Activated T-cell treated with anti-CD3 and anti-CD28 coated beads, Interleukin-2, amount 50 U/mL, for 4 hours (primary cell): ENCODE data around the gene FOXC1. TPM values are rescaled to one million over a fixed set of nuclear protein-coding genes. Genes with fewer than 3 reads are reported as not detected.

Experiments used
- ATAC-seq, 2 donors: fragments of 200-7000 bp; cut with Tn5 transposase; one replicate each; pipeline ENCODE4 v1.10.0; 2021
- DNase-seq: peaks from one replicate; pipeline ENCODE4 v3.0.0-alpha.2; 2020
- H3K27me3 Mint-ChIP-seq: one replicate; pipeline ENCODE4 v1.8.0; 2021; ENCODE audit warnings: low read depth, mixed read lengths
- H3K36me3 Mint-ChIP-seq: one replicate; pipeline ENCODE4 v1.8.0; 2022; ENCODE audit warnings: mixed read lengths; ENCODE audit not compliant: insufficient read depth
- H3K4me1 Mint-ChIP-seq: one replicate; pipeline ENCODE4 v1.8.0; 2021; ENCODE audit warnings: low read depth, mixed read lengths
- H3K4me3 Mint-ChIP-seq: one replicate; pipeline ENCODE4 v1.8.0; 2021; ENCODE audit warnings: mild to moderate bottlenecking, moderate library complexity, mixed read lengths
- H3K9me3 Mint-ChIP-seq: one replicate; pipeline ENCODE4 v1.8.0; 2021; ENCODE audit warnings: mixed read lengths
- total RNA-seq, 3 donors: library from RNA; stranded (reverse); gene quantifications; one replicate each; pipeline ENCODE4 v1.2.1, GENCODE V29; 2021

FOXC1 gene
- total RNA-seq, 3 donors from 2014 or later: 0.05 to 0.08 (median 0.05) TPM

- no peak for ATAC-seq
- Mint-ChIP-seq H3K4me1 (peaks cover 9% of the 10 kb centered on the region), H3K9me3 (no peaks in the 10 kb centered on the region), H3K27me3 (peaks cover 63% of the 10 kb centered on the region), H3K36me3 (peaks cover 13% of the 10 kb centered on the region), H3K4me3 (no peak overlapping the region)
- no peak for DNase-seq
These were observed 8.0 kb downstream of the FOXC1 start for GRCh38 chr6:1617466-1618310.

GRCh38 chr6:1618311-1619097 lies 8.8 kb downstream of the FOXC1 start:
- Mint-ChIP-seq H3K4me3 (no peak overlapping the region), H3K9me3 (no peaks in the 10 kb centered on the region), H3K27me3 (peaks cover 61% of the 10 kb centered on the region), H3K4me1 (peaks cover 3% of the 10 kb centered on the region), H3K36me3 (peaks cover 17% of the 10 kb centered on the region)
- ATAC-seq (no peak), DNase-seq (no peak)

- H3K4me3 Mint-ChIP-seq: no peak overlapping the region
- peaks cover 19% of the 10 kb centered on the region for H3K36me3 Mint-ChIP-seq
- H3K27me3 Mint-ChIP-seq: peaks cover 60% of the 10 kb centered on the region
- H3K9me3 Mint-ChIP-seq: no peaks in the 10 kb centered on the region
- DNase-seq: no peak
- no peak for ATAC-seq
- peaks cover 3% of the 10 kb centered on the region for H3K4me1 Mint-ChIP-seq
These were observed 9.5 kb downstream of the FOXC1 start for GRCh38 chr6:1619098-1619672.

GRCh38 chr6:1619673-1620503 lies 10.2 kb downstream of the FOXC1 start:
- Mint-ChIP-seq H3K36me3 (peaks cover 19% of the 10 kb centered on the region), H3K4me1 (peaks cover 3% of the 10 kb centered on the region), H3K4me3 (no peak overlapping the region), H3K27me3 (peaks cover 60% of the 10 kb centered on the region), H3K9me3 (no peaks in the 10 kb centered on the region)
- no peak for DNase-seq
- peak in 1 of 2 donors; percentile 31 for ATAC-seq

- H3K36me3 Mint-ChIP-seq: peaks cover 19% of the 10 kb centered on the region
- H3K4me1 Mint-ChIP-seq: peaks cover 9% of the 10 kb centered on the region
- no peaks in the 10 kb centered on the region for H3K9me3 Mint-ChIP-seq
- DNase-seq (no peak), ATAC-seq (no peak)
- H3K27me3 Mint-ChIP-seq: peaks cover 63% of the 10 kb centered on the region
- no peak overlapping the region for H3K4me3 Mint-ChIP-seq
These were observed 10.9 kb downstream of the FOXC1 start for GRCh38 chr6:1620504-1621069.

- Mint-ChIP-seq H3K4me1 (peaks cover 14% of the 10 kb centered on the region), H3K36me3 (peaks cover 19% of the 10 kb centered on the region), H3K9me3 (no peaks in the 10 kb centered on the region), H3K27me3 (peaks cover 63% of the 10 kb centered on the region), H3K4me3 (no peak overlapping the region)
- no peak for ATAC-seq
- no peak for DNase-seq
These were observed 11.5 kb downstream of the FOXC1 start for GRCh38 chr6:1621070-1621701.

- no peaks in the 10 kb centered on the region for H3K9me3 Mint-ChIP-seq
- H3K4me1 Mint-ChIP-seq: peaks cover 14% of the 10 kb centered on the region
- no peak overlapping the region for H3K4me3 Mint-ChIP-seq
These were observed 12.6 kb downstream of the FOXC1 start for GRCh38 chr6:1622220-1622850.

GRCh38 chr6:1622851-1623768 lies 13.4 kb downstream of the FOXC1 start:
- Mint-ChIP-seq H3K4me1 (peaks cover 14% of the 10 kb centered on the region), H3K27me3 (peaks cover 64% of the 10 kb centered on the region), H3K9me3 (no peaks in the 10 kb centered on the region), H3K4me3 (no peak overlapping the region), H3K36me3 (peaks cover 19% of the 10 kb centered on the region)
- no peak for DNase-seq
- no peak for ATAC-seq

More at GRCh38 chr6:1622220-1622850, 12.6 kb downstream of the FOXC1 start:
- Mint-ChIP-seq H3K27me3 (peaks cover 66% of the 10 kb centered on the region), H3K36me3 (peaks cover 19% of the 10 kb centered on the region)
- ATAC-seq (no peak), DNase-seq (no peak)

- Mint-ChIP-seq H3K36me3 (peaks cover 19% of the 10 kb centered on the region), H3K27me3 (peaks cover 63% of the 10 kb centered on the region), H3K4me3 (no peak overlapping the region), H3K9me3 (no peaks in the 10 kb centered on the region), H3K4me1 (peaks cover 14% of the 10 kb centered on the region)
- no peak for ATAC-seq
- no peak for DNase-seq
These were observed 14.0 kb downstream of the FOXC1 start for GRCh38 chr6:1623769-1624057.

GRCh38 chr6:1624058-1624850 lies 14.5 kb downstream of the FOXC1 start:
- H3K27me3 Mint-ChIP-seq: peaks cover 66% of the 10 kb centered on the region
- no peak for DNase-seq

GRCh38 chr6:1624851-1625781 lies 15.4 kb downstream of the FOXC1 start:
- Mint-ChIP-seq H3K9me3 (no peaks in the 10 kb centered on the region), H3K4me3 (peak overlapping the region; percentile 61), H3K27me3 (peaks cover 67% of the 10 kb centered on the region), H3K36me3 (peaks cover 19% of the 10 kb centered on the region), H3K4me1 (peaks cover 14% of the 10 kb centered on the region)
- DNase-seq (no peak), ATAC-seq (peak; percentile 21 to 34)

More at GRCh38 chr6:1624058-1624850, 14.5 kb downstream of the FOXC1 start:
- no peaks in the 10 kb centered on the region for H3K9me3 Mint-ChIP-seq
- ATAC-seq: peak; percentile 69 to 75
- H3K4me3 Mint-ChIP-seq: peak overlapping the region; percentile 37
- H3K36me3 Mint-ChIP-seq: peaks cover 19% of the 10 kb centered on the region
- H3K4me1 Mint-ChIP-seq: peaks cover 14% of the 10 kb centered on the region
